ENCODE data around the gene SCARF1. TPM values are rescaled to one million over a fixed set of nuclear protein-coding genes. Genes with fewer than 3 reads are reported as not detected.

Gene SCARF1
- total RNA-seq, 1 donor from 2014 or later = 289 TPM

- H3K27ac Mint-ChIP-seq (ENCODE audit: unreplicated experiment) = no peak overlapping the region
- H3K4me3 Mint-ChIP-seq (ENCODE audit: unreplicated experiment) = no peak overlapping the region
- H3K4me1 Mint-ChIP-seq (ENCODE audit: unreplicated experiment) = no peaks in the 10 kb centered on the region
- H3K9me3 Mint-ChIP-seq (ENCODE audit: unreplicated experiment) = no peaks in the 10 kb centered on the region
- peaks cover 6% of the 10 kb centered on the region for H3K27me3 Mint-ChIP-seq (ENCODE audit: unreplicated experiment)
- no peak for TF ChIP-seq CTCF (IDR thresholded peaks at IDR 0.05; ENCODE audit: unreplicated experiment)
- no peak for DNase-seq (ENCODE audit: low spot score)
- H3K36me3 Mint-ChIP-seq (ENCODE audit: low read depth, unreplicated experiment) = peaks cover 8% of the 10 kb centered on the region
These were observed 61.4 kb downstream of the SCARF1 start for GRCh38 chr17:1584167-1584566.

Other genes with a start within 250 kb of the SCARF1 start
- 820 TPM for gene YWHAE, start 245.5 kb downstream of the SCARF1 start, total RNA-seq (ENCODE audit: unreplicated experiment)
- 119 TPM for gene CRK, start 189.5 kb downstream of the SCARF1 start, total RNA-seq (ENCODE audit: unreplicated experiment)
- gene MYO1C, start 153.0 kb downstream of the SCARF1 start, total RNA-seq (ENCODE audit: unreplicated experiment) = 117 TPM
- gene INPP5K, start 129.1 kb downstream of the SCARF1 start, total RNA-seq (ENCODE audit: unreplicated experiment) = 40.9 TPM
- gene PITPNA, start 82.9 kb downstream of the SCARF1 start, total RNA-seq (ENCODE audit: unreplicated experiment) = 215 TPM
- gene SLC43A2, start 16.9 kb downstream of the SCARF1 start, total RNA-seq (ENCODE audit: unreplicated experiment) = 71.4 TPM
- gene RILP, start 4.1 kb upstream of the SCARF1 start, total RNA-seq (ENCODE audit: unreplicated experiment) = 14.2 TPM
- gene PRPF8, start 39.1 kb upstream of the SCARF1 start, total RNA-seq (ENCODE audit: unreplicated experiment) = 295 TPM
- 4.4 TPM for gene TLCD2, start 64.6 kb upstream of the SCARF1 start, total RNA-seq (ENCODE audit: unreplicated experiment)
- gene WDR81, start 79.0 kb upstream of the SCARF1 start, total RNA-seq (ENCODE audit: unreplicated experiment) = 20.0 TPM
- 0.56 TPM for gene SERPINF2, start 97.1 kb upstream of the SCARF1 start, total RNA-seq (ENCODE audit: unreplicated experiment)
- gene SERPINF1, start 116.3 kb upstream of the SCARF1 start, total RNA-seq (ENCODE audit: unreplicated experiment) = 0.77 TPM
- 19.3 TPM for gene SMYD4, start 184.2 kb upstream of the SCARF1 start, total RNA-seq (ENCODE audit: unreplicated experiment)
- 105 TPM for gene RPA1, start 184.3 kb upstream of the SCARF1 start, total RNA-seq (ENCODE audit: unreplicated experiment)